Stimulated activated naive B cell treated with anti-CD40 and anti-IgM and Interleukin-4, amounts not matched to agents 10 μg/mL and 1 μg/mL and 100 μg/mL, for 72 hours (primary cell): ENCODE results near the gene KCNQ1OT1.
A peak's percentile ranks its signal among the peaks of the same experiment; 100 is the strongest.

Experiments used
- ATAC-seq, 2 donors: fragments of 150-1000 bp; cut with Tn5 transposase; replicated peaks; 2 replicates each; pipeline ENCODE4 v1.10.0; 2021; ENCODE audit warnings: moderate library complexity in 1 of 2
- DNase-seq: peaks from one replicate; pipeline ENCODE4 v3.0.0; 2021
- H3K27ac Mint-ChIP-seq: one replicate; pipeline ENCODE4 v1.8.0; 2022; ENCODE audit warnings: mild to moderate bottlenecking, mixed read lengths
- H3K27me3 Mint-ChIP-seq, 2 donors: one replicate each; pipeline ENCODE4 v1.8.0; 2022; ENCODE audit warnings: mixed read lengths in 2 of 2
- H3K36me3 Mint-ChIP-seq, 2 donors: one replicate each; pipeline ENCODE4 v1.8.0; 2022; ENCODE audit warnings: mixed read lengths in 2 of 2, mild to moderate bottlenecking in 1 of 2
- H3K4me1 Mint-ChIP-seq, 2 donors: one replicate each; pipeline ENCODE4 v1.8.0; 2022; ENCODE audit warnings: mixed read lengths in 2 of 2, mild to moderate bottlenecking in 1 of 2
- H3K4me3 Mint-ChIP-seq, 2 donors: one replicate each; pipeline ENCODE4 v1.8.0; 2022; ENCODE audit warnings: mild to moderate bottlenecking in 2 of 2, mixed read lengths in 2 of 2, moderate library complexity in 1 of 2
- H3K9me3 Mint-ChIP-seq, 2 donors: one replicate each; pipeline ENCODE4 v1.8.0; 2022; ENCODE audit warnings: mixed read lengths in 2 of 2, mild to moderate bottlenecking in 1 of 2

The KCNQ1OT1 gene

DNA sequence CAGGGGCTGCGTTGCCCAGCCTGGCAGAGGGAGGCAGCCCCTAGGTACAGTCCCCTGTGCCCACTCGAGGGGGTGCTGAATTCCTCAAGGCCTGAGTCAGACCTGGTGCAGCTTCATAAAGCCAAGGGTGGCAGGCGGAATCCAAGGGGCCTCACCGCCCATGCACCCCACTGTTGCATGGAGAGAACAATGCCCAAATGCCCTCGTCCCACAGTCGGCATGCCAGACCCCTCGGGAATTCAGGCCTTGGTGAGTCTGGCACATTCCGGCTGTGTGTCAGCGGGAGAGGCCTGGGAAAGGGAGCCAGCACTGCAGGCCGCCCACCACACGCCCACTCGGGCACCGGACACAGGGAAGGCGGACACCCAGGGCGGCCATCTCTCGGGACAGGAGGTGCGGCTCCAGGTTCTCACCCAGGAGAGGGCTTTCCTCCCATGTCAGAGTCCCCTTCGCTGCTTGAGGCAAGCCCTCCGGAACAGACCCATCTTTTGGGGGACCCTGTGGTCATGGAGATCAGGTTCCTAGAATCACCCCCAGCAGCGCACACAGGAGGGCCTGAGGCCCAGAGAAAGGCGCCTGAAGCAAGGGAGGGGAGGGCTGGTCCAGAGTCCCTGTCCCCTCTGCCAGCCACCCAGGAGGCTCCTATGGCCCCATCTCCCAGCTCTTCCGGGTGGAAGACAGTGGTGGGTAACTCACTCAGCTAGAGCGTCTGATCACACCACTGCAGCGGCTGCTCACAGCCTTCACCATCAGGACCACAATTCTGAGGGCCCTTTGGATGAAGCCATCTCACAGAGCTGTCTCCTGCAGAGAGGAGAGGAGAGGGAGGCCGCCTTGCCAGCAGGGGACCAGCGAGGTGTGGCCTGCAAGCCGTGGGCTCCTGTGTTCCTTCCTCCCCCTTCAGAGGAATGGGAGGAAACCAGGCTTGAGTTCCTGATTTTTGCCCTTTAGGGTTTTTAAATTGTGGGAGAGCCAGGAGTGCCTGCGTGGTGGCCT lies 31.6 kb upstream of the KCNQ1OT1 start:
- no peak for ATAC-seq
- Mint-ChIP-seq H3K9me3 (no peaks in the 10 kb centered on the region), H3K27me3 (no peaks in the 10 kb centered on the region), H3K4me1 (peaks cover 0 to 3% of the 10 kb centered on the region in 2 donors), H3K36me3 (no peaks in the 10 kb centered on the region), H3K4me3 (no peak overlapping the region), H3K27ac (no peak overlapping the region)
- DNase-seq, result no peak

DNA sequence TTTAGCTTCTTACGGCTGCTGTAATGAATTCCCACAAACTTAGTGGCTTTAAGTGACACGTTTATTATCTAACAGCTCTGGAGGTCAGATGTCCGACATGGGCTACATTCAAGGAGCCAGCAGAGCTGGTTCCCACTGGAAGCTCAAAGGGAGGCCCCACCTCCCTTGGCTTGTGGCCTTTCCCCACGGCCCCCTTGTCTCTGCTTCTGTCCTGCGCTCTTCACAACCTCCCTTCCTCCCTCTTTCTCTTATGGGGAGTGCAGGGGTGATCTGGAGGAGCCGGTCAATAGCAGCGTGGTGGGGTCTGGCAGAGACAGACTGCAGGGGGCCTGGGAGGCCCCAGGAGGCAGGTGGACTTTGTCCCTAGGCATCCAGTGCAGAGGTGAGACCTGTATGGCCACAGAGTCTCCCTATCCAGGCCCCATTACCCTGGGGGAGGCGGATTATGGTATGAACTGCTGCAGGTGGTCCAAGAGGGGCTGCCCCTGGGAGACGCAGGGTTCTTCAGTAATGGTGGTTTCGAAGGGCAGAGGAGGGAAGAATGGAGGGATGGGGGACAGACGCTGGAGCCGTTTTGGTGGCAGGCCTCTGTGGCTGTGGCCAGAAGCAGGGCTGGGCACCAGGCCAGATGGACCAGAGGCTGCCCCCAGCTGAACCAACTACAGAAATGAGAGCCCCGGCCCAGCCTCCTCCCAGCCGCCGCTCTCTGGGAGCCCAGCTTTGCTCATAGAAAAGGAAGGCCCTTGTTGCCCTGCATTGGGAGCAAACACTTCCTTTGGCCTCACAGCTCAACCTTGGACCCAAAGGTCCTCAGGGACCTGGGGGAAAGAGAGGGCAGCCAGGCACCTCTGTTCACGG lies 30.7 kb upstream of the KCNQ1OT1 start:
- H3K27ac Mint-ChIP-seq, result no peak overlapping the region
- no peaks in the 10 kb centered on the region for H3K27me3 Mint-ChIP-seq
- peaks cover 0 to 3% of the 10 kb centered on the region in 2 donors for H3K4me1 Mint-ChIP-seq
- no peak overlapping the region for H3K4me3 Mint-ChIP-seq
- H3K36me3 Mint-ChIP-seq, result no peaks in the 10 kb centered on the region
- no peak for ATAC-seq
- DNase-seq, result no peak
- no peaks in the 10 kb centered on the region for H3K9me3 Mint-ChIP-seq

DNA sequence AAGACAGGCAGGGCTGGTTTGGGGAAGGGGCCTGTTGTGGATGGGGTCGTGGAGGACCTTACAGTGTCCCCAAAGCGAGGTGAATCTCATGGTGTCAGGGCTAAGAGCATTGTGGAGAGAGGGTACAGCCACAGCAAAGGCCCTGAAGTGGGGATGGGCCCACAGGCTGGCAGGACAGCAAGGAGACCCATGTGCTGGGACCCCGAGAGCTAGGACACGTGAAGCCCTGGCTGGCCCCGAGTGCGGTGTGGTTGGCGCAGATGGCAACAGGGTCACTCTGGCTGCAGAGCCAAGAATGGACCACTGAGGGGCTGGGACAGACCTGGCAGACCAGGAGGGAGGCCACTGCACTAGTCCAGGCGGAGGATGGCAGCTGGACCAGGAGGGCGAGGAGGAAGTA lies 30.0 kb upstream of the KCNQ1OT1 start:
- DNase-seq, result no peak
- Mint-ChIP-seq H3K4me3 (no peak overlapping the region), H3K4me1 (peaks cover 0 to 3% of the 10 kb centered on the region in 2 donors), H3K36me3 (no peaks in the 10 kb centered on the region), H3K9me3 (no peaks in the 10 kb centered on the region), H3K27ac (no peak overlapping the region), H3K27me3 (no peaks in the 10 kb centered on the region)
- ATAC-seq, result no peak

DNA sequence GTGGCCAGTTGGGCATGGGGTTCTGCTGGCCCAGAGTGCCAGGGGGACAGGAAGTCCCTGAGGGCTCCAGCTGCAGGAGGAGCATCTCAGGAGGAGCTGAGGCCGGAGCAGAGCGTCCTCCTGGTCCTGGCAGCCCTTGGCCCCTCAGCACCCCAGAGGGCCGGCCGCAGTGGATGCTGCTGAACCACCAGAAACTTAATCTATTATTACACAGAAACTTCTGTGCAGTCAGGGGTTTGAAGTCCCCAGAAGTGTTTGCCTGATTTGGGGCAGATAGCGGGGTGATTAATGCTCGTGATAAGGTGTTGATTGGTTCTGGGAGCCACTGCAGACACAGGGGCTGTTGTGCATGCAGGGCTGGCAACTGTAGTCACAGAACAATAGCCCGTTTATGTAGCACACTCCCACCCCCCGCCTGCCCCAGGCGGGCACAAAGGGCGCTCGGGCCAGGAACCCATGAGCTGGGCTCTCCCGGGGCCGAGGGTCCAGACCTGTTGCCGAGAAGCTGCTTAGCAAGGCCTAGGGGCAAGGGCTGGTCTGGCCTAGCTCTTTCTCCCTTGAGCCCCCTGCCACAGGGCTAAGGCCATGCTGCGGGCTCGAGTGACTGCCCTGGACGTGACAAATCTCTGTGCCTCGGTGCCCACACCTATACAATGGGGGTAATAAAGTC lies 29.0 kb upstream of the KCNQ1OT1 start:
- no peak overlapping the region for H3K4me3 Mint-ChIP-seq
- no peaks in the 10 kb centered on the region for H3K9me3 Mint-ChIP-seq
- no peaks in the 10 kb centered on the region for H3K36me3 Mint-ChIP-seq
- no peak overlapping the region for H3K27ac Mint-ChIP-seq
- H3K27me3 Mint-ChIP-seq, result no peaks in the 10 kb centered on the region
- ATAC-seq, result no peak
- peaks cover 0 to 1% of the 10 kb centered on the region in 2 donors for H3K4me1 Mint-ChIP-seq
- no peak for DNase-seq

DNA sequence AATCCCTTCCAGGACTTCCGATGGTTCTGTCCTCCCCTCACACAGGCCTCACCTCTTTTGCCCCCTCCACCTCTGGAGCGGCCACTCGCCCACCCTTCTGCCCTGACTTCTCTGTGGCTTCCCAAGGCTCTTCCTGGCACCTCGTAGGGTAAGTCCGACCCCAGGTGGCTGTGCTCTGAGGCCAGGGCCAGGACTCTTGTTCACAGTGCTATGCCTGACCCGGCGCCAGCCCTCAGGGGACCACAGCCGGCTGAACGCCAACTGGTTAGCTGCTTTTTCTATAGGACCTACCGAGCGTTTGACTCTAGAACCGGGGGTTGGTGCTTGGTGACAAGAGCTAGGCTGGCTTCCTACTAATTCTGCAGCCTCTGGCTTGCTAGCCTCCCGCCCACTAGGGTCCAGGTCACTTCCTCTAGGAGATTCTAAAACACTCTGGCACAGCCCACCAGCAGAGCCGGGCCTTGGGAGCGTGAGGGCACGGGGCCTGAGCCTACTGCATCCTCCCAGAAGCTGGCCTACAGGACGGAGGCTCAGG lies 28.4 kb upstream of the KCNQ1OT1 start:
- Mint-ChIP-seq H3K27me3 (no peaks in the 10 kb centered on the region), H3K9me3 (no peaks in the 10 kb centered on the region), H3K4me1 (no peaks in the 10 kb centered on the region), H3K4me3 (no peak overlapping the region), H3K36me3 (no peaks in the 10 kb centered on the region), H3K27ac (no peak overlapping the region)
- DNase-seq, result no peak
- ATAC-seq, result no peak

DNA sequence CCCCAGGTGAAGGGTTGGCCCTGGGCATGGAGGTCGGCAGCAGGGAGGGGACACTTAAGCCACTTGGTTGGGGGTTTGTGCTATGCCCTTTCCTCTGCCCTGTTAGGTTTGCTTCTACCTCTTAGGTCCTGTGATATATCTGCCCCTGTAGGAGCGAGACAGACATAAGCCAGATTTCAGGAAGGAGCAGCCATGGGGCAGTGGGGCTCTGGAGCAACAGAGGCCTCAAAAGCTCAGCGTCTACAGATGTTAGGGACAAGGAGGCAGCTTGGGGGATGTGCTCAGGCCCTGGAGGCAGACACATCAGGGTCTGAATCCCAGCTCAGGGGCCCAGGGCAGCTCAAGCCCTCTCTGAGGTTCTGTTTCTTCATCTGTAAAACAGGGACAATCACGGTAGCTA lies 27.2 kb upstream of the KCNQ1OT1 start:
- H3K9me3 Mint-ChIP-seq, result no peaks in the 10 kb centered on the region
- DNase-seq (no peak), ATAC-seq (no peak)
- no peaks in the 10 kb centered on the region for H3K36me3 Mint-ChIP-seq
- H3K27ac Mint-ChIP-seq, result no peak overlapping the region
- no peak overlapping the region for H3K4me3 Mint-ChIP-seq
- H3K4me1 Mint-ChIP-seq, result no peaks in the 10 kb centered on the region
- H3K27me3 Mint-ChIP-seq, result no peaks in the 10 kb centered on the region

DNA sequence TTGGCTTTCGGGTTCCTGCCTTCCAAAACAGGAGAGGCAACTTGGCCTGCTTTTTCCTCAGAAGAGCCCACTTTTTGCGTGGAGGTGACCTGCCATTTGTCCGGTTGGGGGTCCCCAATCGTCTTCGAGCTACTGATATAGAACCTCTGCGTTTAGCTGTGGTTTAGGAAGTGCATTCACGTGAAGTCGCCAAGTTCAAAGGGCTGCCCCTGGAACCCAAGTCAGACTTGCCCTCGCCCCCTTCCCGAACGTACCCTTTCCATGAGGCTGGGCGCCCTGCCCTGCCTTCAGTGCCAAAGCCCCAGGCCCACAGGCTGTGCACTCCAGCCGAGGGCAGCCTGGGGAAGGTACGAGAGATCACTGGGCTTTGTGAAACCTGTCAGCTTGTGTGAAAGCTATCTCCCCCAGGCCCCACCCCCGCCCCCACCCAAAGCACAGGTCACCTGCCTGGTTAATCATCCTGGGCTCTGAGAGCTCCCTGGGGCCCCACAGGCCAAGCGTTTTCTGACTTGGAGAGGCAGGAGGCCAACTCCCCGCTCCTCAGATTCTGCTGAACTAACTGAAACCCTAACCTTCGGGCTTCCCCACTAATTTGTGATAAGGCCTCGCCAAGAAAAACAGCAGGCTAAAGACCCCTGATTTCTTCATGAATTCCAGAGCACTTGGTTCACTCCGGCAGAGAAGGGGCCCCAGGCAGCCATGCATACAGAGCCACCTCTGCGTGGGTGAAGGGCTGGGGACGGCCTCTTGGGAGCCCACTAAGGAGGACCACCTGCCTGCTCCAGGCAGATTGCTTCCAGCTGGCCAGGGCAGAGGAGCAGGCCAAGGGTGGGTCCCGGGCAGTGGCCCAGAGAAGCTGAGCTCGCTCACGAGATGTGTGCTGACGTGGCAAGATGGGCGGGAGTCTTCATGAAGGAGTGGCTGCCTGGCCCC lies 25.8 kb upstream of the KCNQ1OT1 start:
- ATAC-seq (no peak), DNase-seq (no peak)
- no peaks in the 10 kb centered on the region for H3K4me1 Mint-ChIP-seq
- H3K27ac Mint-ChIP-seq, result no peak overlapping the region
- H3K27me3 Mint-ChIP-seq, result no peaks in the 10 kb centered on the region
- H3K4me3 Mint-ChIP-seq, result no peak overlapping the region
- H3K9me3 Mint-ChIP-seq, result no peaks in the 10 kb centered on the region
- no peaks in the 10 kb centered on the region for H3K36me3 Mint-ChIP-seq

DNA sequence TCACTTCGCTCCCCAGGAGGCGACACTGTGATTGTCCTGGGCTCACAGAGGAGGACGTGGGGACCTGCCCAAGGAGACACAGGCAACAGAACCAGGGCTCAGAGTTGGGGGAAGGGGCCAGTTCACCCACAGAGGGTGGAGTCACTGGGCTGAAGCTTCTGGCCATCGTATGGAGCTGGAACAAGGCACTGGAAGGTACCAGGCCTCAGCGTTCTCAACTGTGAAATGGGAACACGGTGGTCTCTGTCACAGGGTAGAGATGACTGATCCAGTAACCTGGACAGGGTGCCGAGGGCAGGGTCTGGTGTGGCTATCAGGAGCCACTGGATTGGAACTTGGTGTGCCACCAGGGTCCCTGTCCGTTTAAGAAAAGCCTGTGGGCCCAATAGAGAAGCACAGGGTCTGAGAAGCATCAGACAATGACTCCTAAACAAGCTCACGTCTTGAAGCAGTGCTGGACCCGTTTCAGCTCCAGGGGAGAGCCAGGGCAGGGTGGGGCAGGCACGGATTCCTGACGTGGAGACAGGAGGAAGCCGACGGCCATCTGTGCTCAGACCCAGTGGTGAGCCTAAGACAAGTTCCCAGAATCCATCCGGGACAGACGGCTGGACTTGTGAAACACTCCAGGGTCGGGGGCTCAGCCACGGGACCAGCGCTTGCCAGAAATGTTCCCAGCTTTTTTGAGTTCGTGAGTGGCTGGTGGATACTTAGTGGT lies 25.0 kb upstream of the KCNQ1OT1 start:
- Mint-ChIP-seq H3K36me3 (no peaks in the 10 kb centered on the region), H3K9me3 (no peaks in the 10 kb centered on the region), H3K4me1 (no peaks in the 10 kb centered on the region), H3K27ac (no peak overlapping the region), H3K4me3 (no peak overlapping the region), H3K27me3 (no peaks in the 10 kb centered on the region)
- ATAC-seq (no peak), DNase-seq (no peak)

DNA sequence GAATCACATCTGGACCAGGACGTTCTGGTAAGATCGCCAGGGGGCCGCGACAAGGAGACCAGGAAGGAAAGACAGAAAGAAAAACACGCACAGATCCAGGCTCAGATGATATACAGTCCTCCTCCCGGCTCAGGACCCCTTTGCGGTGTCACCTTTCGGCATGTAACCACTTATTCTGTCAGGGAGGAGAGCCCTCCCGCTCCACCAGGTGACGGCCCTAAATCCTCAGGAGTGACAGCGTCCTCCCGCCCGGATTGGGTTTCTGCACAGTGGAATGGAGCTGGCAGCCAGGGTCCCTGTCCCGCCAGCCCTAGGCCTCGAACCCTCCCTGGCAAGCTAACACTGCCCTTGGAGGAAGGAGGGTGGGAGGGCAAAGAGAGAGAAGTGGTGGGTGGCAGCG lies 24.3 kb upstream of the KCNQ1OT1 start:
- DNase-seq (no peak), ATAC-seq (no peak)
- Mint-ChIP-seq H3K9me3 (no peaks in the 10 kb centered on the region), H3K4me3 (no peak overlapping the region), H3K27me3 (no peaks in the 10 kb centered on the region), H3K4me1 (no peaks in the 10 kb centered on the region), H3K36me3 (no peaks in the 10 kb centered on the region), H3K27ac (no peak overlapping the region)

DNA sequence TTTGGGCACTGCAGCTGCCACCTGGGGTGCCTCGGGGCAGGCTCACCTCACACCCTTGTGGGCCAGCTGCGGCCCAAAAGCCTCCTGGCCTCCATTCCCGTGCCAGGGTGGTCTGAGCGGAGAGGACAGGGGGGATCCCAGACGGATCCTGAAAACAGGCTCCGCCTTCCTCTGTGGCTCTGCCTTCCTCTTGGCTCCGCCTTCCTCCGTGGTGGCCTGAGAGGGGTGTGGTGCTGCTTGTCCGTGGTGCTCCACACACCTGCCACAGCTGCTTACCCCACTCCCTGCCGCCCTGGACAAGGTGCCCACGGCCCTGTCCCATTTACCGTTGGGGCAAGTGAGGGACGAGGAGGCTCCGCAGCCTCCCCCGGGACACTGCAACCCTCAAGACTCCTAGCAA lies 23.2 kb upstream of the KCNQ1OT1 start:
- Mint-ChIP-seq H3K36me3 (no peaks in the 10 kb centered on the region), H3K9me3 (no peaks in the 10 kb centered on the region), H3K27ac (no peak overlapping the region), H3K27me3 (no peaks in the 10 kb centered on the region), H3K4me3 (no peak overlapping the region), H3K4me1 (no peaks in the 10 kb centered on the region)
- ATAC-seq, result no peak
- DNase-seq, result no peak

DNA sequence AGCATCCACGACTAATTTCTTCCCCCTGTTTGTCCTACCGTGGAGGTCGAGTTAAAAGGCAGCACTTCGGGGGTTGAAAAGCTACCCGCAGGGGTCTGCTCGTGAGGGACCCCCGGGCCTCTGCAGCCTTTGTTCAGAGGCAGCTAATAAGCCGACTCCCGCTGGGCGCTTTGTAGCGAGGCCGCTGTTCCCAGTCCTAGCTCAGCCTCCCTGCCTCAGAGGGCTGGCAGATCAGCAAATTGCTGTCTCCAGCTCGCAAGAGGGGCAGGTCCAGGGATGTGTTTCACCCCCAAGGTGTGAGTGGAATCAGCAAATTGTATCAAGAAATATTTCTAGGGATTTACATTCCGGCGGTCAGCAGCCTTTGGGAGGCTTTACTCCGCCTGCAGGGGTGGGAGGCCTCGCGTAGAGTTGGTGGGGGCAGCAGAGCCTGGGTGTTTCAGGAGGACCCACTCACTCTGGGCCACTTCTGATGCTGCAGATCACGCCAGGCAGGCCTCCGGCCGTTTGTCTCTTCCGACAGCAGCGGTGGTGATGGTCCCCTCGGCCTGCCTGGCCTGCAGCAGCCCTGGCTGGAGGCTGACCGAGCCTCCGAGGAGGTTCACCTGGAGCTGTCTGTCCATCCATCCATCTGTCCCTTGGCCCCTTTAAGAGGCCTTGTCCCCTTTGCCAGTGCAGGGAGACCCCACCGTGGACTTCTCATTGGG lies 21.6 kb upstream of the KCNQ1OT1 start:
- Mint-ChIP-seq H3K27me3 (no peaks in the 10 kb centered on the region), H3K27ac (no peak overlapping the region), H3K36me3 (no peaks in the 10 kb centered on the region), H3K4me3 (no peak overlapping the region), H3K4me1 (no peaks in the 10 kb centered on the region), H3K9me3 (no peaks in the 10 kb centered on the region)
- DNase-seq (no peak), ATAC-seq (no peak)

DNA sequence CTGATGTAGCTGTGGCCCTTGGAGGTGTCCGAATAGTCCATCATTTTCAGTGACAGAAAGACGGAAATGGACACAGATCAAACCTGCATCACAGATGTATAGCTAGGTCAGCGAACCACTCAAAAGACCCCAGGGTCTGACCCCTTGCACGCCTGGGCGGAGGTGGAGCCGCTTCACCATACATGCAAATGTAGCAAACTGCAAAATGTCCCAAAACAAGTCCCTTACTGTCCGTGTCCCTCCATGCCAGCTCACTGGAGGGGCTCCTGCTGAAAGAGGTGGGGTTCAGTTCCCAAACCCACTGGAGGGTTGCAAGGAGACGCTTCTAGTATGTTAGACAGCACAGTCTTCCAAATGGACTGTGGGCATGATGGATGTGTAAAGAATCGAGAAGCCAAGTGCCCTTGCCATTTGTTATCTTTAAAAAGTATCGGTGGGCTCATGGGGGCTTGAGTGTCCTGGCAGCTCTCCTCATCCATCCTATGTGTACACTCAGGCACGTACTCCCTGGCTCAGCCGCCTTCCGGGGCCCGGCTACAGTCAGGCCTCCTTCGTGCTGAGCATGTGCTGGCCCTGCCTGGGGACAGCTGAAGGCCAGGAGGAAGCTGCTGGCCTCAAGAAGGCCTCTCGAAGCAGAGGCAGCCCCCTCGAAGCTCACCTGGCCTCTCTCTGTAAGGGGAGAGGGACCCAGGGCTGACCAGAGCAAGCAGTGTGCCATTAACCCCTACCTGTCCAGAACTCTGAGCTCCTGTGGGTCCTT lies 20.2 kb upstream of the KCNQ1OT1 start:
- DNase-seq, result no peak
- H3K36me3 Mint-ChIP-seq, result no peaks in the 10 kb centered on the region
- H3K9me3 Mint-ChIP-seq, result no peaks in the 10 kb centered on the region
- no peaks in the 10 kb centered on the region for H3K4me1 Mint-ChIP-seq
- no peaks in the 10 kb centered on the region for H3K27me3 Mint-ChIP-seq
- no peak for ATAC-seq
- H3K4me3 Mint-ChIP-seq, result no peak overlapping the region
- H3K27ac Mint-ChIP-seq, result peak overlapping the region; percentile 47
